Measurements from ENCODE around the gene ANKRD60. TPM values are rescaled to one million over a fixed set of nuclear protein-coding genes. Genes with fewer than 3 reads are reported as not detected.

The ANKRD60 gene
- total and polyA plus RNA-seq, 2 donors (not counting 1 experiment from before 2014, with no cell fraction given), result 0.27 TPM; not detected in 1

DNA sequence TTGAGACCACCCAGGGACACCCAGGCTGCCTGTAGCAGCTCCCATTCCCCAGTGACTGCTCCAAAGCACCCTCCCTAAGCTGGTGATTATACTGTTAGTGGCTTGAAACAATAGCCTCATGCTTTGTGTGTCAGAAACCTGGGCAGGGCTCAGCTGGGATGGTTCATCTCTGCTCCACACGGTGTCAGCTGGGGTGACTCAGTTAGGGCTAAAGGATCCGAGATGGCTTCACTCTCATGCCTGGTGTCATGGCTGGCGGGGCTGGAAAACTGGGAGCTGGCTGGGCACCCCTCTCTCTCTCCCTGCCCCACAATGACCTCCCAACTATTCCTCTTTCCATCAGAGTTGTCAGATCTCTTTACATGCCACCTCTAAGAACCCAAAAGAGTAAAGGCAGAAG, 44.4 kb downstream of the ANKRD60 start:
- Histone ChIP-seq H3K79me2 (ENCODE audit: control insufficient read depth, insufficient read depth, low read length) (no peaks in the 10 kb centered on the region), H3K9me3 (ENCODE audit: control extremely low read depth in 1 of 3, control insufficient read depth in 2 of 3, insufficient read depth in 1 of 3, low read length in 2 of 3) (peaks cover 0 to 12% (median 0%) of the 10 kb centered on the region in 3 donors), H3K4me2 (replicated peaks; ENCODE audit: low read depth, low read length, poor library complexity, severe bottlenecking) (no peak overlapping the region), H4K20me1 (ENCODE audit: control insufficient read depth, insufficient read depth, low read length, poor library complexity, severe bottlenecking) (no peaks in the 10 kb centered on the region), H3K27me3 (replicated peaks in 1 of 4; ENCODE audit: control extremely low read depth in 1 of 4, control insufficient read depth in 3 of 4, insufficient read depth in 4 of 4, low read length in 3 of 4) (peaks cover 0 to 27% (median 15%) of the 10 kb centered on the region in 4 experiments), H3K36me3 (replicated peaks in 1 of 2; ENCODE audit: control extremely low read depth in 1 of 2, control insufficient read depth in 1 of 2, extremely low read depth in 1 of 2, insufficient read depth in 2 of 2, low read length in 1 of 2) (no peaks in the 10 kb centered on the region), H3K9ac (ENCODE audit: low read length) (no peak overlapping the region), H2AFZ (ENCODE audit: insufficient read depth, low read depth, low read length, poor library complexity, severe bottlenecking) (no peak overlapping the region), H3K27ac (ENCODE audit: low read length in 2 of 2) (no peak overlapping the region), H3K4me1 (ENCODE audit: control insufficient read depth in 2 of 2, insufficient read depth in 2 of 2, low read length in 2 of 2) (peaks cover 9% of the 10 kb centered on the region in 2 donors), H3K4me3 (ENCODE audit: control extremely low read depth in 1 of 5, extremely low read depth in 1 of 5, insufficient read depth in 1 of 5, low read depth in 2 of 5, low read length in 4 of 5) (no peak overlapping the region)
- H3K27me3 Mint-ChIP-seq, result peaks cover 37% of the 10 kb centered on the region
- intact Hi-C loops (cut with micrococcal nuclease), result no loop called here
- DNase-seq, result no peak
- POLR2A ChIA-PET, result no interaction called here
- no peak overlapping the region for H3K4me3 Mint-ChIP-seq
- H3K9me3 Mint-ChIP-seq (ENCODE audit: insufficient read depth), result no peaks in the 10 kb centered on the region
- CTCF ChIA-PET, result interaction anchor here (0.7 to 1.5 kb wide), 5 partner anchors 27 to 673 kb away, joined by 3 to 4 read pairs (median 3); no protein-coding TSS in a partner anchor
- no peak for ATAC-seq (ENCODE audit: low read depth)
- WGBS (ENCODE audit: insufficient coverage), result 89% methylated on average over 3 of the region's 3 CpGs
- TF ChIP-seq, protein P1, sequence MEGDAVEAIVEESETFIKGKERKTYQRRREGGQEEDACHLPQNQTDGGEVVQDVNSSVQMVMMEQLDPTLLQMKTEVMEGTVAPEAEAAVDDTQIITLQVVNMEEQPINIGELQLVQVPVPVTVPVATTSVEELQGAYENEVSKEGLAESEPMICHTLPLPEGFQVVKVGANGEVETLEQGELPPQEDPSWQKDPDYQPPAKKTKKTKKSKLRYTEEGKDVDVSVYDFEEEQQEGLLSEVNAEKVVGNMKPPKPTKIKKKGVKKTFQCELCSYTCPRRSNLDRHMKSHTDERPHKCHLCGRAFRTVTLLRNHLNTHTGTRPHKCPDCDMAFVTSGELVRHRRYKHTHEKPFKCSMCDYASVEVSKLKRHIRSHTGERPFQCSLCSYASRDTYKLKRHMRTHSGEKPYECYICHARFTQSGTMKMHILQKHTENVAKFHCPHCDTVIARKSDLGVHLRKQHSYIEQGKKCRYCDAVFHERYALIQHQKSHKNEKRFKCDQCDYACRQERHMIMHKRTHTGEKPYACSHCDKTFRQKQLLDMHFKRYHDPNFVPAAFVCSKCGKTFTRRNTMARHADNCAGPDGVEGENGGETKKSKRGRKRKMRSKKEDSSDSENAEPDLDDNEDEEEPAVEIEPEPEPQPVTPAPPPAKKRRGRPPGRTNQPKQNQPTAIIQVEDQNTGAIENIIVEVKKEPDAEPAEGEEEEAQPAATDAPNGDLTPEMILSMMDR (IDR thresholded peaks at IDR 0.05), result no peak
- TF ChIP-seq EZH2 (IDR thresholded peaks at IDR 0.05; ENCODE audit: borderline replicate concordance, insufficient read depth, low read depth, low read length, poor library complexity, severe bottlenecking), result no peak
- H3K4me1 Mint-ChIP-seq, result peaks cover 6% of the 10 kb centered on the region
- H3K27ac Mint-ChIP-seq, result no peak overlapping the region

DNA sequence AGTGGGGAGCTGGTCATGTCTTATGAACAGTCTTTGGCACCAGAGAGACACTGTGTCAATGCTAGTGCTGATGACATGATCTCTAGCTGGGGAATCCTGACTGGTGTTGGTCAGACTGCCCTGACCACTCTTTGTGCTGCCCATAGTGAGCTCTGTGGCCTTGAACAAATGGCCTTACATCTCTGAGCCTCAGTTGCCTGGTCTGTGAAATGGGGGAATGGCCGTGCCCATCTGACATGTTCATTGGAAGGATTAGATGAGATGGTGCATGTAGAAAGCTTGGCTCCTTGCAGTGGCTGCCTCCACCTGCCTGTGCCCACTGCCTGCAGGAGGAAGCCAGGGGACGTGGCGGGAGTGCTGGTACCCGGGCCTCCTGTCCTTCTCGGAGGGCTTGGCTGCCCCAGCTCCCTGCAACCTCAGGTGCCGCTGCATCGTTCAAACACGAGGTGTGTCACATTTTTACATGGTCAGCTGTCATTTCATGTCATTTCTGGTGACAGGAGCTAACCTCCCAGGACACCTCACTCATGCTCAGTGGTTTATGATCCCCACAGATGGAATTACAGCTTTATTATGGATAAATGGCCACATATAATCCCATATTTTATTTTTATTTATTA, 45.8 kb downstream of the ANKRD60 start:
- no peak overlapping the region for H3K4me3 Mint-ChIP-seq
- Histone ChIP-seq H3K27me3 (replicated peaks in 1 of 4; ENCODE audit: control extremely low read depth in 1 of 4, control insufficient read depth in 3 of 4, insufficient read depth in 4 of 4, low read length in 3 of 4) (peaks cover 0 to 38% (median 17%) of the 10 kb centered on the region in 4 experiments), H3K9me3 (ENCODE audit: control extremely low read depth in 1 of 3, control insufficient read depth in 2 of 3, insufficient read depth in 1 of 3, low read length in 2 of 3) (peaks cover 0 to 12% (median 0%) of the 10 kb centered on the region in 3 donors), H3K4me1 (ENCODE audit: control insufficient read depth in 2 of 2, insufficient read depth in 2 of 2, low read length in 2 of 2) (peaks cover 10% of the 10 kb centered on the region in 2 donors), H3K9ac (ENCODE audit: low read length) (no peak overlapping the region), H3K27ac (ENCODE audit: low read length in 2 of 2) (no peak overlapping the region), H3K4me3 (ENCODE audit: control extremely low read depth in 1 of 5, extremely low read depth in 1 of 5, insufficient read depth in 1 of 5, low read depth in 2 of 5, low read length in 4 of 5) (no peak overlapping the region), H3K79me2 (ENCODE audit: control insufficient read depth, insufficient read depth, low read length) (no peaks in the 10 kb centered on the region), H3K4me2 (replicated peaks; ENCODE audit: low read depth, low read length, poor library complexity, severe bottlenecking) (no peak overlapping the region), H3K36me3 (replicated peaks in 1 of 2; ENCODE audit: control extremely low read depth in 1 of 2, control insufficient read depth in 1 of 2, extremely low read depth in 1 of 2, insufficient read depth in 2 of 2, low read length in 1 of 2) (no peaks in the 10 kb centered on the region), H2AFZ (ENCODE audit: insufficient read depth, low read depth, low read length, poor library complexity, severe bottlenecking) (no peak overlapping the region), H4K20me1 (ENCODE audit: control insufficient read depth, insufficient read depth, low read length, poor library complexity, severe bottlenecking) (no peaks in the 10 kb centered on the region)
- intact Hi-C loops (cut with micrococcal nuclease), result no loop called here
- peaks cover 7% of the 10 kb centered on the region for H3K4me1 Mint-ChIP-seq
- ChIA-PET POLR2A (interaction anchor here (0.6 kb wide), 1 partner anchor 1292 kb away, joined by 11 read pairs; no protein-coding TSS in a partner anchor), CTCF (interaction anchor here (1.0 to 6.2 kb wide), 7 partner anchors 12 to 587 kb away, joined by 3 to 91 read pairs (median 4); no protein-coding TSS in a partner anchor)
- DNase-seq, result no peak
- H3K27ac Mint-ChIP-seq, result no peak overlapping the region
- H3K27me3 Mint-ChIP-seq, result peaks cover 40% of the 10 kb centered on the region
- TF ChIP-seq EZH2 (IDR thresholded peaks at IDR 0.05; ENCODE audit: borderline replicate concordance, insufficient read depth, low read depth, low read length, poor library complexity, severe bottlenecking), result no peak
- TF ChIP-seq, protein P1 (IDR thresholded peaks at IDR 0.05), result no peak
- H3K9me3 Mint-ChIP-seq (ENCODE audit: insufficient read depth), result no peaks in the 10 kb centered on the region
- 90% methylated on average over 8 of the region's 8 CpGs for WGBS (ENCODE audit: insufficient coverage)
- ATAC-seq (ENCODE audit: low read depth), result no peak

Data from B cell (primary cell).